GM12872 (cell line): Measurements from ENCODE around the gene ANKLE1.

ENCODE experiments used
- TF ChIP-seq, protein P1 (sequence below): IDR thresholded peaks from 3 replicates; pipeline ENCODE4 v1.5.1; 2011; ENCODE audit warnings: low read depth, mild to moderate bottlenecking, low read length, moderate library complexity; ENCODE audit not compliant: insufficient read depth

ANKLE1 gene

DNA sequence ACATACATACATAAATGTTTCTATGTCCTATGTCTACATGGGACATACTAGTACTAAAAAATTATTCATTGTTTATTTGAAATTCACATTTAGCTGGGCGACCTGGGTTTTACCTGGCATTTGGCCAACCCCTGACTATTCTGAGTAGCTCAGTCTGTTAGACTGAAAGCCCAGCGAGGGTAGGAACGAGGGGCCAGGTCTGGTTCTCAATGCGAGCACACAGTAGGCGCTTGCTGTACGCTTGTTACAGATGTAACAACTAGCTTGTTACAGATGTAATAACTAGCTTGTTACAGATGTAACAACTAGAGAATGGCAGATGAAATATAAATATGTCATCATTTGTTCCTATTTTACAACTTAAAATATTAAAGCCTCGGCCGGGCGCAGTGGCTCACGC lies 53.9 kb downstream of the ANKLE1 start:
- TF ChIP-seq, protein P1, sequence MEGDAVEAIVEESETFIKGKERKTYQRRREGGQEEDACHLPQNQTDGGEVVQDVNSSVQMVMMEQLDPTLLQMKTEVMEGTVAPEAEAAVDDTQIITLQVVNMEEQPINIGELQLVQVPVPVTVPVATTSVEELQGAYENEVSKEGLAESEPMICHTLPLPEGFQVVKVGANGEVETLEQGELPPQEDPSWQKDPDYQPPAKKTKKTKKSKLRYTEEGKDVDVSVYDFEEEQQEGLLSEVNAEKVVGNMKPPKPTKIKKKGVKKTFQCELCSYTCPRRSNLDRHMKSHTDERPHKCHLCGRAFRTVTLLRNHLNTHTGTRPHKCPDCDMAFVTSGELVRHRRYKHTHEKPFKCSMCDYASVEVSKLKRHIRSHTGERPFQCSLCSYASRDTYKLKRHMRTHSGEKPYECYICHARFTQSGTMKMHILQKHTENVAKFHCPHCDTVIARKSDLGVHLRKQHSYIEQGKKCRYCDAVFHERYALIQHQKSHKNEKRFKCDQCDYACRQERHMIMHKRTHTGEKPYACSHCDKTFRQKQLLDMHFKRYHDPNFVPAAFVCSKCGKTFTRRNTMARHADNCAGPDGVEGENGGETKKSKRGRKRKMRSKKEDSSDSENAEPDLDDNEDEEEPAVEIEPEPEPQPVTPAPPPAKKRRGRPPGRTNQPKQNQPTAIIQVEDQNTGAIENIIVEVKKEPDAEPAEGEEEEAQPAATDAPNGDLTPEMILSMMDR = no peak
